SK-N-SH treated with all-trans-retinoic acid at 6 μM for 48 hours (cell line): ENCODE results near the gene OR52N5.

ENCODE experiments used
- CREB5 ChIP-seq: fragments of 250-450 bp; sonication (Bioruptor Pico); IDR thresholded peaks from 2 replicates; pipeline ENCODE4 v1.5.1; 2020; ENCODE audit warnings: low read depth, mild to moderate bottlenecking, moderate library complexity
- ESRRG ChIP-seq: fragments of 250-450 bp; sonication (Bioruptor Pico); IDR thresholded peaks from 2 replicates; pipeline ENCODE4 v1.6.1; 2021; ENCODE audit warnings: mild to moderate bottlenecking
- PATZ1 ChIP-seq: fragments of 250-450 bp; sonication (Bioruptor Pico); IDR thresholded peaks from 2 replicates; pipeline ENCODE4 v1.8.0; 2020; ENCODE audit warnings: mild to moderate bottlenecking, moderate library complexity, borderline replicate concordance
- PPARA ChIP-seq: fragments of 250-450 bp; sonication (Bioruptor Pico); IDR thresholded peaks from 2 replicates; pipeline ENCODE4 v1.5.0; 2020; ENCODE audit warnings: mild to moderate bottlenecking, borderline replicate concordance
- TCF4 ChIP-seq: fragments of 250-450 bp; sonication (Bioruptor Pico); IDR thresholded peaks from 2 replicates; pipeline ENCODE4 v1.8.0; 2021; ENCODE audit warnings: mild to moderate bottlenecking, moderate library complexity, borderline replicate concordance

GRCh38 chr11:5737091-5737490, 46.1 kb downstream of the OR52N5 start:
- TF ChIP-seq CREB5 (CRISPR knock-in tag) = no peak
- TF ChIP-seq PPARA = no peak
- TF ChIP-seq TCF4 (CRISPR knock-in tag) = no peak
- TF ChIP-seq PATZ1 = no peak
- no peak for TF ChIP-seq ESRRG (CRISPR knock-in tag)
